Fibroblast of villous mesenchyme (primary cell): ENCODE results near the gene CCDC6. TPM values are rescaled to one million over a fixed set of nuclear protein-coding genes. Genes with fewer than 3 reads are reported as not detected.

Experiments
- DNase-seq: peaks from one replicate; pipeline ENCODE4 v3.0.0-alpha.2; 2010; ENCODE audit warnings: low read depth
- H3K4me3 ChIP-seq: 2 replicates; pipeline ENCODE4 v1.5.1; 2011; ENCODE audit warnings: low read depth, mild to moderate bottlenecking, low read length
- total RNA-seq: library from RNA; depleted of rRNA; stranded (reverse); fragments of >200 nt; gene quantifications from 2 replicates; pipeline ENCODE4 v1.2.3, GENCODE V29; 2012
- TF ChIP-seq, protein P1 (sequence below): IDR thresholded peaks from 2 replicates; pipeline ENCODE4 v1.5.1; 2012; ENCODE audit warnings: low read depth, mild to moderate bottlenecking, low read length; ENCODE audit not compliant: insufficient read depth

Gene CCDC6
- total RNA-seq, 1 donor: 52.2 TPM

DNA sequence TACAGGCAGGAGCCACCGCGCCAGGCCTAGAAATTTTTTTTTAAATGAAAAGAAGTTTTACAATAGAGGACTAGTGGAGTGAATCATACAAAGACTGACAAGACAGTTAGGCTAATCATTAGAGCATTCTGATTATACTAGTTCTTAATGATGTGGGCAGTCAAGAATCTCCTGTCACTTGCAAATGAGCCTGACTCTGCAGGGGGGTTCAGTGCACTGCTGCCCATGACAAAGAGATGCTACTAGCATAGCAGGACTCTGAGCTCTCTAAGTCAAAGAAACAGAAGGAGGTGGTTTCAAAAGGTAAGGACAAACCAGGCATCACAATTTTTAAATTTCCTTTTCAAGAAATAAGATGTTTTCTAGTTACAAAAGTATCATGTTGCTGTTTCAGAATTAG is 59.0 kb downstream of the CCDC6 start:
- DNase-seq: no peak
- H3K4me3 ChIP-seq: no peak overlapping the region
- TF ChIP-seq, protein P1, sequence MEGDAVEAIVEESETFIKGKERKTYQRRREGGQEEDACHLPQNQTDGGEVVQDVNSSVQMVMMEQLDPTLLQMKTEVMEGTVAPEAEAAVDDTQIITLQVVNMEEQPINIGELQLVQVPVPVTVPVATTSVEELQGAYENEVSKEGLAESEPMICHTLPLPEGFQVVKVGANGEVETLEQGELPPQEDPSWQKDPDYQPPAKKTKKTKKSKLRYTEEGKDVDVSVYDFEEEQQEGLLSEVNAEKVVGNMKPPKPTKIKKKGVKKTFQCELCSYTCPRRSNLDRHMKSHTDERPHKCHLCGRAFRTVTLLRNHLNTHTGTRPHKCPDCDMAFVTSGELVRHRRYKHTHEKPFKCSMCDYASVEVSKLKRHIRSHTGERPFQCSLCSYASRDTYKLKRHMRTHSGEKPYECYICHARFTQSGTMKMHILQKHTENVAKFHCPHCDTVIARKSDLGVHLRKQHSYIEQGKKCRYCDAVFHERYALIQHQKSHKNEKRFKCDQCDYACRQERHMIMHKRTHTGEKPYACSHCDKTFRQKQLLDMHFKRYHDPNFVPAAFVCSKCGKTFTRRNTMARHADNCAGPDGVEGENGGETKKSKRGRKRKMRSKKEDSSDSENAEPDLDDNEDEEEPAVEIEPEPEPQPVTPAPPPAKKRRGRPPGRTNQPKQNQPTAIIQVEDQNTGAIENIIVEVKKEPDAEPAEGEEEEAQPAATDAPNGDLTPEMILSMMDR: no peak

DNA sequence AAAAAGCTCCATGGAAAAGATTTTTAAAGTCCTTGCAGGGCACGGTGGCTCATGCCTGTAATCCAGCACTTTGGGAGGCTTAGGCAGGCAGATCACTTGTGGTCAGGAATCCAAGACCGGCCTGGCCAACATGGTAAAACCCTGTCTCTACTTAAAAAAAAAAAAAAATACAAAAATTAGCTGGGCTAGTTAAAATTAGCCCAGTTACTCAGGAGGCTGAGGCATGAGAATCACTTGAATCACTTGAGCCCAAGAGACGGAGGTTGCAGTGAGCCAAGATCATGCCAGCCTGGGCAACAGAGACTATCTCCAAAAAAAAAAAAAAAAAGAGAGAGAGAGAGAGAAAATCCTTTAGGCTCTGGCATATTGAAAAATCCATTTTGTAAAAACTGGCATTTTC is 61.9 kb downstream of the CCDC6 start:
- TF ChIP-seq, protein P1: no peak

DNA sequence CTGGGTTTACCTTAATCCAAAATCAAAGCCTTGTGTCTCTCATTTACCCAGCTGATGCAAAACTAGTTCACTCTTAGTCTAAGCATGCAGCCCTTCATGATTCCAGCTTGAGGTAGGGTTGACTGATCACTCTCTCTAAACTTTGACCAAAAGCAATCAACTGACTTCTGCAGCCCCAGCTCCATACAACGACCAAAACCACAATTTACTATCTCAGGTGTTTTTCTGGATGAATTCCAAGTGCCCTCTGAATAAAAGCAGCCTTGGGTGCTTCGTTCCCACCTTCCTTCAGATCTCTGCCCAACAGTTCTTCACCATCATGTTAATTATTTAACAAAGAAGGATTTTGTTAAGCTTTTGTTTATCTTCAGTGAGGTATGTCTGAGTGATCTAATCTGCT is 62.6 kb downstream of the CCDC6 start:
- DNase-seq: no peak
- no peak overlapping the region for H3K4me3 ChIP-seq
- TF ChIP-seq, protein P1: no peak

More for the DNA sequence above, 61.9 kb downstream of the CCDC6 start:
- no peak overlapping the region for H3K4me3 ChIP-seq
- DNase-seq: no peak

DNA sequence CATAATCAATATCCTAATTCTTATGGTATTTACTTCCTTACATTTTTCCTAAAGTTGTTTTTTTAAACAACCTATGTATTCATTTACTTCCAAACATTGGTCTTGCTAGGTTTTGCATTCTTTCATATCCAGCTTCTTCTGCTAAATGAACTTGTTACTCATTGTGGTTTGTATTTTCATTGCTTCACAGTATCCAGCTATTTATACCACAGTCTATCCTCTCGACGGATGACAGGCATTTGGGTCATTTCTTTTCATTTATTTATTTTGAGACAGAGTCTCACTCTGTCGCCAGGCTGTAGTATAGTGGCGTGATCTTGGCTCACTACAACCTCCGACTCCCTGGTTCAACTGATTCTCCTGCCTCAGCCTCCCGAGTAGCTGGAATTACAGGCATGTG is 66.8 kb downstream of the CCDC6 start:
- no peak overlapping the region for H3K4me3 ChIP-seq
- peak; percentile 40 for DNase-seq
- TF ChIP-seq, protein P1: no peak

DNA sequence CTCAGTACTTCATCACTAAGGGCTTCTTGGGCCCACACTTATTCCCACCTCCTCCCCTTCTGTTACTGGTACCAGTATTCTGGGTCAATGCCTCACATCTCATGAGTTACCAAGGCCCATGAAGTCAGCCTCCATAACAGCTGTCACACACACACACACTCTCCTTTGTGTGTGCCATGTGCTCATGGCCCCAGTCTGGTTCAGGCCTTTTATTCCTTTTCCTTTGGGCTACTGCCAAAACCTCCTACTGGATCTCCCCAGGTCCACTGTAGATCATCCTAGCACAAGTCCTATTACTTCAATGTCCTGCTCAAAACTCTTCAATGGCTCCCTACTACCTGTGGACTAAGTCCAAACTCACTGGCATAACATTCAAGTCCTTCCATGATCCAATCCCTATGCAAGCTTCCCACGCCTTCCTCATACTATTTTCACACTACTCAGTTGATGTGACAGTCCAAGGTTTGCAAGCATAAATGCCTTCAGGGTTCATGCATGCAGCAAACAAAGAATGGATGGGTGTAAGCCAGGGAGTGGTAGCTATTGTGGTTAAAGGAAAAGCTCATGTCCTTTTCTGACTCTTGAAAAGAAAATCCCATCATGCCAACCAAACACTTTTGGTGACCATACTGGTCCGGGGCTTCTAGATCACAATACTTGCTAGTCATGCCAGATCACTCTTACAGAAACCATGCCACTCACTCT is 68.1 kb downstream of the CCDC6 start:
- TF ChIP-seq, protein P1: no peak
- H3K4me3 ChIP-seq: no peak overlapping the region
- DNase-seq: no peak

DNA sequence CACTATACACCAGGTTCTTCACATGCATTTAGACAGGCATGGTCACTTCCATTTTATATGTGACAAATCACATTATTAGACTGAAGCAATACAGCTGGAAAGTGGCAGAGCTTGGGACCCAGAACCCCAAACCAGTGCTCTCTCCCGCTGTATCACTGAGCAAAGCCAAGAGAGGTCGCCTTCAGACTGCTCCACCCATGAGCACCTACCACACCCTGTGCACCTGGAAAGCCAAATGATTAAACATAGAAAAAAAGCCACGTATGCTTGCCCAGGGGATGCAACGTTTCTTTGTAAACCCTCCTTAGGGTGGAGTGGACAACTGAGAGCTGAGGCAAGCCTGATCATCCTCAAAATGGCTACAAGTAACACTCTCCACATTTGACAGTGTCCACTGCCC is 72.5 kb downstream of the CCDC6 start:
- H3K4me3 ChIP-seq: no peak overlapping the region
- no peak for DNase-seq
- TF ChIP-seq, protein P1: no peak

DNA sequence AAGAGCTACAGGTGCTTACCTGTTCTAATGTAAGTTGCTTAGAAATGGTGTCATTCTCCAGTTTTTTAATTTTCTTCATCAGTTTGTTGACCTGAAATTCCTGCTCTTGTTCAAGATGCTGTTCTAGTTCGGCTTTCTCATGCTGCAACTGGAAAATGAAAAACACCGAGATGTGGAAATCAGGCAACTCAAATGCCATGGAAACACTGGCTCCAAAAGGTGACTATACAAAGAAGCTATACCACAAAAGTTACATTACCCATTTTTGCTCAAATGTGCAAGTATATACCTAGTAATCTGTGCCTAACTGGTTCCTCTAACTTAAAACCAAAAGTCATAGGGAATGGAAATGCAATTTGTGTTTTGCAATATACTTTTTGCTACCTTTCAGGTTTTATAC is 73.8 kb downstream of the CCDC6 start:
- DNase-seq: no peak
- H3K4me3 ChIP-seq: no peak overlapping the region
- TF ChIP-seq, protein P1: no peak
